NK-92 treated with Interleukin-12 subunit alpha and Interleukin-12 subunit beta, amount 100 ng/mL, for 24 hours (cell line): ENCODE data around the gene WWP2.

Experiments used
- DNase-seq: peaks from one replicate; lab custom pipeline; 2025; lab: John Stamatoyannopoulos, UW

Gene WWP2

GRCh38 chr16:69859105-69859989 lies 97.2 kb downstream of the WWP2 start:
- DNase-seq: no peak

GRCh38 chr16:69860233-69861231 lies 98.4 kb downstream of the WWP2 start:
- DNase-seq: no peak

- DNase-seq: no peak
Observed at GRCh38 chr16:69861292-69862030, 99.3 kb downstream of the WWP2 start.

- no peak for DNase-seq
Observed at GRCh38 chr16:69863401-69864281, 101.5 kb downstream of the WWP2 start.

- no peak for DNase-seq
Observed at GRCh38 chr16:69865701-69866100, 103.6 kb downstream of the WWP2 start.

GRCh38 chr16:69867784-69868560 lies 105.8 kb downstream of the WWP2 start:
- DNase-seq: no peak

GRCh38 chr16:69870761-69871160 lies 108.6 kb downstream of the WWP2 start:
- DNase-seq: no peak

GRCh38 chr16:69871708-69872107 lies 109.6 kb downstream of the WWP2 start:
- DNase-seq: no peak

GRCh38 chr16:69872888-69873287 lies 110.8 kb downstream of the WWP2 start:
- DNase-seq: no peak

- DNase-seq: no peak
Observed at GRCh38 chr16:69873783-69874182, 111.7 kb downstream of the WWP2 start.

GRCh38 chr16:69874271-69874670 lies 112.1 kb downstream of the WWP2 start:
- no peak for DNase-seq

- no peak for DNase-seq
Observed at GRCh38 chr16:69880640-69881133, 118.6 kb downstream of the WWP2 start.

- DNase-seq: no peak
Observed at GRCh38 chr16:69881141-69881540, 119.0 kb downstream of the WWP2 start.

GRCh38 chr16:69883744-69884143 lies 121.6 kb downstream of the WWP2 start:
- no peak for DNase-seq

- DNase-seq: no peak
Observed at GRCh38 chr16:69885722-69886121, 123.6 kb downstream of the WWP2 start.

- DNase-seq: no peak
Observed at GRCh38 chr16:69886726-69887125, 124.6 kb downstream of the WWP2 start.

- no peak for DNase-seq
Observed at GRCh38 chr16:69888005-69888590, 126.0 kb downstream of the WWP2 start.

- no peak for DNase-seq
Observed at GRCh38 chr16:69889295-69889964, 127.3 kb downstream of the WWP2 start.
